Measurements from ENCODE around the gene LGALS16.
"Not testable (repeated sequence)": the region's sequence is repeated elsewhere in the genome, so short reads cannot be mapped to it uniquely, and the experiment has no call there.

The LGALS16 gene

GRCh38 chr19:39677961-39678889 is 22.5 kb downstream of the LGALS16 start:
- DNase-seq (ENCODE audit: low read depth) = no peak

- no peak for DNase-seq (ENCODE audit: low read depth)
These were observed 23.5 kb downstream of the LGALS16 start for GRCh38 chr19:39679056-39679790.

- DNase-seq (ENCODE audit: low read depth) = no peak
These were observed 24.1 kb downstream of the LGALS16 start for GRCh38 chr19:39679791-39680168.

- no peak for DNase-seq (ENCODE audit: low read depth)
These were observed 24.9 kb downstream of the LGALS16 start for GRCh38 chr19:39680593-39680992.

- DNase-seq (ENCODE audit: low read depth) = no peak
These were observed 25.7 kb downstream of the LGALS16 start for GRCh38 chr19:39681416-39681815.

- no peak for DNase-seq (ENCODE audit: low read depth)
These were observed 28.6 kb downstream of the LGALS16 start for GRCh38 chr19:39684267-39684666.

GRCh38 chr19:39686739-39687138 is 31.0 kb downstream of the LGALS16 start:
- no peak for DNase-seq (ENCODE audit: low read depth)

- not testable (repeated sequence) for DNase-seq (ENCODE audit: low read depth)
These were observed 32.9 kb downstream of the LGALS16 start for GRCh38 chr19:39688637-39689036.

GRCh38 chr19:39692166-39692565 is 36.5 kb downstream of the LGALS16 start:
- no peak for DNase-seq (ENCODE audit: low read depth)

GRCh38 chr19:39692822-39693221 is 37.1 kb downstream of the LGALS16 start:
- no peak for DNase-seq (ENCODE audit: low read depth)

GRCh38 chr19:39695759-39696158 is 40.0 kb downstream of the LGALS16 start:
- DNase-seq (ENCODE audit: low read depth) = no peak

GRCh38 chr19:39696387-39696786 is 40.7 kb downstream of the LGALS16 start:
- no peak for DNase-seq (ENCODE audit: low read depth)

GRCh38 chr19:39698535-39698934 is 42.8 kb downstream of the LGALS16 start:
- DNase-seq (ENCODE audit: low read depth) = no peak

- DNase-seq (ENCODE audit: low read depth) = no peak
These were observed 45.6 kb downstream of the LGALS16 start for GRCh38 chr19:39701291-39701690.

- DNase-seq (ENCODE audit: low read depth) = no peak
These were observed 48.7 kb downstream of the LGALS16 start, which contains the start of gene LGALS14 for GRCh38 chr19:39704181-39705044. Gene LGALS14, plus strand, starts transcription at chr19:39704481. Its CDS starts 48 bp downstream, at chr19:39704529.

GRCh38 chr19:39705578-39706188 is 50.0 kb downstream of the LGALS16 start:
- DNase-seq (ENCODE audit: low read depth) = no peak

GRCh38 chr19:39708594-39708993 is 52.9 kb downstream of the LGALS16 start:
- no peak for DNase-seq (ENCODE audit: low read depth)

- no peak for DNase-seq (ENCODE audit: low read depth)
These were observed 53.5 kb downstream of the LGALS16 start for GRCh38 chr19:39709026-39709872.

Measured in stimulated activated CD8-positive, alpha-beta memory T cell treated with anti-CD3 and anti-CD28 coated beads, Interleukin-12 subunit alpha, Interleukin-12 subunit beta, amount 100 ng/mL, for 4 hours (primary cell).